HepG2 (cell line): ENCODE measurements around the gene ZNF514. TPM values are rescaled to one million over a fixed set of nuclear protein-coding genes. Genes with fewer than 3 reads are reported as not detected.

Experiments
- CEBPZ ChIP-seq: IDR thresholded peaks from 2 replicates; pipeline ENCODE4 v1.6.1; 2012; ENCODE audit warnings: low read length, improper control_type of control experiment
- KDM1A ChIP-seq: IDR thresholded peaks from 2 replicates; pipeline ENCODE4 v1.6.1; 2016; ENCODE audit warnings: missing compliant biosample characterization
- KDM5A ChIP-seq: fragments of 200-600 bp; sonication (generic); IDR thresholded peaks from 2 replicates; pipeline ENCODE4 v1.7.0; 2018; ENCODE audit warnings: antibody characterized with exemption, mild to moderate bottlenecking, low read length, borderline replicate concordance
- POLR2AphosphoS5 ChIP-seq: IDR thresholded peaks from 2 replicates; pipeline ENCODE4 v1.6.1; 2012; ENCODE audit warnings: low read depth, low read length
- ZBTB2 ChIP-seq: sonication (generic); formaldehyde crosslinking; IDR thresholded peaks from 2 replicates; pipeline ENCODE4 v1.8.0; 2022; ENCODE audit warnings: low read depth, missing genetic modification reagents
- ZKSCAN8 ChIP-seq: IDR thresholded peaks from 2 replicates; pipeline ENCODE4 v1.6.1; 2016; ENCODE audit warnings: borderline replicate concordance, missing genetic modification reagents, missing compliant biosample characterization
- ZNF383 ChIP-seq: sonication (generic); formaldehyde crosslinking; IDR thresholded peaks from 2 replicates; pipeline ENCODE4 v1.4.0; 2020; ENCODE audit warnings: missing genetic modification reagents, mild to moderate bottlenecking, borderline replicate concordance
- ZNF451 ChIP-seq: sonication (generic); formaldehyde crosslinking; IDR thresholded peaks from 2 replicates; pipeline ENCODE4 v1.5.0; 2020; ENCODE audit warnings: mild to moderate bottlenecking, missing genetic modification reagents
- ZNF615 ChIP-seq: sonication (generic); formaldehyde crosslinking; IDR thresholded peaks from 2 replicates; pipeline ENCODE4 v1.5.0; 2020; ENCODE audit warnings: mild to moderate bottlenecking, missing genetic modification reagents, borderline replicate concordance
- ZNF644 ChIP-seq: IDR thresholded peaks from 2 replicates; pipeline ENCODE4 v1.6.1; 2016; ENCODE audit warnings: low read depth
- ZNF772 ChIP-seq: sonication (generic); formaldehyde crosslinking; IDR thresholded peaks from 2 replicates; pipeline ENCODE4 v1.5.0; 2020; ENCODE audit warnings: mild to moderate bottlenecking, missing genetic modification reagents
- ZNF776 ChIP-seq: sonication (generic); formaldehyde crosslinking; IDR thresholded peaks from 2 replicates; pipeline ENCODE4 v1.4.0; 2020; ENCODE audit warnings: mild to moderate bottlenecking, missing genetic modification reagents
- ZNF784 ChIP-seq: sonication (generic); formaldehyde crosslinking; IDR thresholded peaks from 2 replicates; pipeline ENCODE4 v1.5.1; 2020; ENCODE audit warnings: missing genetic modification reagents, mild to moderate bottlenecking, borderline replicate concordance
- ZNF850 ChIP-seq: sonication (generic); formaldehyde crosslinking; conservative IDR thresholded peaks from 2 replicates; pipeline ENCODE4 v1.9.0; 2021; ENCODE audit warnings: mild to moderate bottlenecking, missing genetic modification reagents
- ZSCAN12 ChIP-seq: sonication (generic); formaldehyde crosslinking; IDR thresholded peaks from 2 replicates; pipeline ENCODE4 v1.9.0; 2021; ENCODE audit warnings: mild to moderate bottlenecking, missing genetic modification reagents
- polyA plus RNA-seq, 8 experiments: library from polyadenylated mRNA; depleted of rRNA in 3 of 8; stranded (reverse) in 7 of 8; unstranded in 1 of 8; fragments of >200 nt; fragmentation: Illumina TruSeq in 4 of 8; extraction: Trizol in 4 of 8; gene quantifications; 2 replicates each; pipeline versions ENCODE4 v1.2.1 to v1.2.3, GENCODE V29; 2011 to 2016; ENCODE audit warnings: low read depth in 4 of 8, missing spikeins in 1 of 8, mixed read lengths in 1 of 8; ENCODE audit not compliant: insufficient read depth in 1 of 8
- total RNA-seq, 5 experiments: library from RNA; depleted of rRNA; stranded (reverse); fragments of >200 nt; fragmentation: Illumina TruSeq; extraction: Trizol; gene quantifications; 2 replicates each; pipeline ENCODE4 v1.2.3, GENCODE V29; 2016; ENCODE audit warnings: low read depth in 1 of 5
- TF ChIP-seq, protein P1 (sequence below): conservative IDR thresholded peaks from 2 replicates; pipeline ENCODE4 v1.6.1; 2018; ENCODE audit warnings: missing genetic modification reagents
- TF ChIP-seq, protein P2 (sequence below): IDR thresholded peaks from 2 replicates; pipeline ENCODE4 v1.6.1; 2018; ENCODE audit warnings: missing genetic modification reagents, mild to moderate bottlenecking, missing compliant biosample characterization
- TF ChIP-seq, protein P3 (sequence below): sonication (generic); formaldehyde crosslinking; IDR thresholded peaks from 2 replicates; pipeline ENCODE4; 2020; ENCODE audit warnings: missing genetic modification reagents, mild to moderate bottlenecking, borderline replicate concordance

ZNF514 gene
- total and polyA plus RNA-seq, 2 of the 13 experiments (the other 11 are each of a cell fraction or from before 2014, with no cell fraction given), result 15.2 to 18.7 TPM

GRCh38 chr2:95166065-95166763 lies 6.6 kb upstream of the ZNF514 start (continued):
- TF ChIP-seq CEBPZ (no peak), ZKSCAN8 (CRISPR knock-in tag) (no peak), KDM1A (CRISPR knock-in tag) (peak; percentile 85), ZNF383 (CRISPR knock-in tag) (no peak), ZNF615 (CRISPR knock-in tag) (0 out of 2 replicates have a peak, but pooled peaks have one; percentile 74), ZSCAN12 (no peak), ZBTB2 (CRISPR knock-in tag) (no peak), ZNF776 (CRISPR knock-in tag) (no peak), ZNF850 (CRISPR knock-in tag) (no peak), ZNF772 (CRISPR knock-in tag) (no peak), ZNF451 (CRISPR knock-in tag) (no peak), KDM5A (no peak; the same call in 1 of the 2 replicates), ZNF644 (no peak), POLR2AphosphoS5 (no peak), ZNF784 (CRISPR knock-in tag) (no peak; the same call in 1 of the 2 replicates)
- TF ChIP-seq, protein P1, sequence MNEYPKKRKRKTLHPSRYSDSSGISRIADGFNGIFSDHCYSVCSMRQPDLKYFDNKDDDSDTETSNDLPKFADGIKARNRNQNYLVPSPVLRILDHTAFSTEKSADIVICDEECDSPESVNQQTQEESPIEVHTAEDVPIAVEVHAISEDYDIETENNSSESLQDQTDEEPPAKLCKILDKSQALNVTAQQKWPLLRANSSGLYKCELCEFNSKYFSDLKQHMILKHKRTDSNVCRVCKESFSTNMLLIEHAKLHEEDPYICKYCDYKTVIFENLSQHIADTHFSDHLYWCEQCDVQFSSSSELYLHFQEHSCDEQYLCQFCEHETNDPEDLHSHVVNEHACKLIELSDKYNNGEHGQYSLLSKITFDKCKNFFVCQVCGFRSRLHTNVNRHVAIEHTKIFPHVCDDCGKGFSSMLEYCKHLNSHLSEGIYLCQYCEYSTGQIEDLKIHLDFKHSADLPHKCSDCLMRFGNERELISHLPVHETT (CRISPR knock-in tag), result no peak; the same call in 1 of the 2 replicates
- TF ChIP-seq, protein P2, sequence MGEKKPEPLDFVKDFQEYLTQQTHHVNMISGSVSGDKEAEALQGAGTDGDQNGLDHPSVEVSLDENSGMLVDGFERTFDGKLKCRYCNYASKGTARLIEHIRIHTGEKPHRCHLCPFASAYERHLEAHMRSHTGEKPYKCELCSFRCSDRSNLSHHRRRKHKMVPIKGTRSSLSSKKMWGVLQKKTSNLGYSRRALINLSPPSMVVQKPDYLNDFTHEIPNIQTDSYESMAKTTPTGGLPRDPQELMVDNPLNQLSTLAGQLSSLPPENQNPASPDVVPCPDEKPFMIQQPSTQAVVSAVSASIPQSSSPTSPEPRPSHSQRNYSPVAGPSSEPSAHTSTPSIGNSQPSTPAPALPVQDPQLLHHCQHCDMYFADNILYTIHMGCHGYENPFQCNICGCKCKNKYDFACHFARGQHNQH (CRISPR knock-in tag), result no peak
- TF ChIP-seq, protein P3, sequence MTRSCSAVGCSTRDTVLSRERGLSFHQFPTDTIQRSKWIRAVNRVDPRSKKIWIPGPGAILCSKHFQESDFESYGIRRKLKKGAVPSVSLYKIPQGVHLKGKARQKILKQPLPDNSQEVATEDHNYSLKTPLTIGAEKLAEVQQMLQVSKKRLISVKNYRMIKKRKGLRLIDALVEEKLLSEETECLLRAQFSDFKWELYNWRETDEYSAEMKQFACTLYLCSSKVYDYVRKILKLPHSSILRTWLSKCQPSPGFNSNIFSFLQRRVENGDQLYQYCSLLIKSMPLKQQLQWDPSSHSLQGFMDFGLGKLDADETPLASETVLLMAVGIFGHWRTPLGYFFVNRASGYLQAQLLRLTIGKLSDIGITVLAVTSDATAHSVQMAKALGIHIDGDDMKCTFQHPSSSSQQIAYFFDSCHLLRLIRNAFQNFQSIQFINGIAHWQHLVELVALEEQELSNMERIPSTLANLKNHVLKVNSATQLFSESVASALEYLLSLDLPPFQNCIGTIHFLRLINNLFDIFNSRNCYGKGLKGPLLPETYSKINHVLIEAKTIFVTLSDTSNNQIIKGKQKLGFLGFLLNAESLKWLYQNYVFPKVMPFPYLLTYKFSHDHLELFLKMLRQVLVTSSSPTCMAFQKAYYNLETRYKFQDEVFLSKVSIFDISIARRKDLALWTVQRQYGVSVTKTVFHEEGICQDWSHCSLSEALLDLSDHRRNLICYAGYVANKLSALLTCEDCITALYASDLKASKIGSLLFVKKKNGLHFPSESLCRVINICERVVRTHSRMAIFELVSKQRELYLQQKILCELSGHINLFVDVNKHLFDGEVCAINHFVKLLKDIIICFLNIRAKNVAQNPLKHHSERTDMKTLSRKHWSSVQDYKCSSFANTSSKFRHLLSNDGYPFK, result no peak
